NCI-H2171 treated with DMSO at 0.1 percent for 48 hours (cell line): ENCODE measurements around the gene LIMK2.

Source experiments
- DNase-seq: peaks from one replicate; lab custom pipeline; 2025; lab: John Stamatoyannopoulos, UW

LIMK2 gene

DNA sequence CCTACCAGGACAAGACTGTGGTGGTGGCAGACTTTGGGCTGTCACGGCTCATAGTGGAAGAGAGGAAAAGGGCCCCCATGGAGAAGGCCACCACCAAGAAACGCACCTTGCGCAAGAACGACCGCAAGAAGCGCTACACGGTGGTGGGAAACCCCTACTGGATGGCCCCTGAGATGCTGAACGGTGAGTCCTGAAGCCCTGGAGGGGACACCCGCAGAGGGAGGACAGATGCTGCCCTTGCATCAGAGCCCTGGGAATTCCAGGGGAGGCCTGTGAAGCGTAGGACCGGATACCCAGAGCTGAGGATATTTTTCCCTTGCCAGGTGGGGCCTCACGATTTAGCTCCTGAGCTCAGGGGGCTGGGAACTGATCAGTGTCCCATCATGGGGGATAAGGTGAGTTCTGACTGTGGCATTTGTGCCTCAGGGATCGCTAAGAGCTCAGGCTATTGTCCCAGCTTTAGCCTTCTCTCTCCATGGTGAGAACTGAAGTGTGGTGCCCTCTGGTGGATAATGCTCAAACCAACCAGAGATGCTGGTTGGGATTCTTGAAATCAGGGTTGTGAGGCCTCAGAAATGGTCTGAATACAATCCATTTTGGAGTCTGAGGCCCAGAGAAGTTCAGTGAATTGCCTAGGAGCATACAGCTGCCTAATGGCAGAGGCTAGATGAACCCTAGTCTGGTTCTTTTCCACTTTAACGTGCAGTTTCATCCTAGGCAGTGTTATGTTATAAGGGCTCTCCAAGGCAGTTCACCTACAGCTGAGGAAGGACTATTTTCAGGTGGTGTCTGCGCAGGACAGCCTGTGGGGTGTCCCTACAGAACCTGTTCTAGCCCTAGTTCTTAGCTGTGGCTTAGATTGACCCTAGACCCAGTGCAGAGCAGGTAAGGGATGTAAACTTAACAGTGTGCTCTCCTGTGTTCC, 60.7 kb downstream of the LIMK2 start:
- DNase-seq: peak; percentile 32

DNA sequence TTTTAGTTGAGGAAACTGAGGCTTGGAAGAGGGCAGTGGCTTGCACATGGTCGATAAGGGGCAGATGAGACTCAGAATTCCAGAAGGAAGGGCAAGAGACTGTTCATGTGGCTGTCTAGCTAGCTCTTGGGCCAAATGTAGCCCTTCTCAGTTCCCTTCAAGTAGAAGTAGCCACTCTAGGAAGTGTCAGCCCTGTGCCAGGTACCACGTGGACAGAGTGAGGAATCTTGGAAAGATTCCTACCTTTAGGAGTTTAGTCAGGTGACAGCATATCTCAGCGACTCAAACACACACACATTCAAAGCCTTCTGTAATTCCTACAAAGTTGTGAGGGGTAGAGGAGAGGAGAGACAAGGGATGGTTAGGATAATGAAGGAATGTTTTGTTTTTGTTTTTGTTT, 61.9 kb downstream of the LIMK2 start:
- DNase-seq: no peak

DNA sequence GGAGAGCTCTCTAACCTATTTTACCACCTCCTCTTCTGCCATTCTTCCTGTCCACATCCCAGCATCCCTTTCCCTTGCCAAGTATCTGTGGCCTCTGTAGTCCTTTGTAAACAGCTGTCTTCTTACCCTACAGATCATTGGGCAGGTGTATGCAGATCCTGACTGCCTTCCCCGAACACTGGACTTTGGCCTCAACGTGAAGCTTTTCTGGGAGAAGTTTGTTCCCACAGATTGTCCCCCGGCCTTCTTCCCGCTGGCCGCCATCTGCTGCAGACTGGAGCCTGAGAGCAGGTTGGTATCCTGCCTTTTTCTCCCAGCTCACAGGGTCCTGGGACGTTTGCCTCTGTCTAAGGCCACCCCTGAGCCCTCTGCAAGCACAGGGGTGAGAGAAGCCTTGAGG, 62.9 kb downstream of the LIMK2 start:
- DNase-seq: no peak

DNA sequence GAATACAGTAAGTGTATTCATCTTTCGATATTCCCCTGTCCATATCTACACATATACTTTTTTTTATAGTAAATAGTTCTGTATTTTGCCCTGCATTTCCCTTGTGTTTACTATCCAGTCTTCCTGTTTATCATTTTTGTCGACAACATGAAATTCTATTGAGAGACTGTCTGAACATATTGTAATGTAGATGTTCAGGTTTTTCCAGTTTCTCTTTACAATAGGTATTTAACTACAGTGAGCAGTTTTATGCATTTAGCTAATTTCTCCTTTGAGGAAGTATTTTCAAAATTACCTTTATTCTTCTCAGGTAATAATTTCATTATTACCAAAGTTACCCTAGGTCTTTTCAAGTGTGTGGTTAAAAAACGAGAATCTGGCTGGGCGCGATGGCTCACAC, 63.5 kb downstream of the LIMK2 start:
- DNase-seq: no peak

- DNase-seq: no peak
Observed at GRCh38 chr22:31276426-31277167, 64.5 kb downstream of the LIMK2 start.

- DNase-seq: no peak
Observed at GRCh38 chr22:31277741-31278140, 65.6 kb downstream of the LIMK2 start.

DNA sequence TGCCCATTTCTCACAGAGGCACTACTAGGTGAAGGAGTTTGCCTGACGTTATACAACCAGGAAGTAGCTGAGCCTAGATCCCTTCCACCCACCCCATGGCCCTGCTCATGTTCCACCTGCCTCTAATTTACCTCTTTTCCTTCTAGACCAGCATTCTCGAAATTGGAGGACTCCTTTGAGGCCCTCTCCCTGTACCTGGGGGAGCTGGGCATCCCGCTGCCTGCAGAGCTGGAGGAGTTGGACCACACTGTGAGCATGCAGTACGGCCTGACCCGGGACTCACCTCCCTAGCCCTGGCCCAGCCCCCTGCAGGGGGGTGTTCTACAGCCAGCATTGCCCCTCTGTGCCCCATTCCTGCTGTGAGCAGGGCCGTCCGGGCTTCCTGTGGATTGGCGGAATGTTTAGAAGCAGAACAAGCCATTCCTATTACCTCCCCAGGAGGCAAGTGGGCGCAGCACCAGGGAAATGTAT, 66.1 kb downstream of the LIMK2 start:
- DNase-seq: no peak

- DNase-seq: no peak
Observed at GRCh38 chr22:31278626-31279326, 66.7 kb downstream of the LIMK2 start.

GRCh38 chr22:31279327-31279669, 67.2 kb downstream of the LIMK2 start:
- DNase-seq: no peak

- DNase-seq: no peak
Observed at GRCh38 chr22:31279821-31280505, 67.9 kb downstream of the LIMK2 start.

- no peak for DNase-seq
Observed at GRCh38 chr22:31281733-31282132, 69.6 kb downstream of the LIMK2 start.

GRCh38 chr22:31282748-31283468, 70.8 kb downstream of the LIMK2 start:
- DNase-seq: no peak

- peak; percentile 98 for DNase-seq
Observed at GRCh38 chr22:31284281-31285155, 72.4 kb downstream of the LIMK2 start.

- no peak for DNase-seq
Observed at GRCh38 chr22:31286360-31287255, 74.5 kb downstream of the LIMK2 start.

DNA sequence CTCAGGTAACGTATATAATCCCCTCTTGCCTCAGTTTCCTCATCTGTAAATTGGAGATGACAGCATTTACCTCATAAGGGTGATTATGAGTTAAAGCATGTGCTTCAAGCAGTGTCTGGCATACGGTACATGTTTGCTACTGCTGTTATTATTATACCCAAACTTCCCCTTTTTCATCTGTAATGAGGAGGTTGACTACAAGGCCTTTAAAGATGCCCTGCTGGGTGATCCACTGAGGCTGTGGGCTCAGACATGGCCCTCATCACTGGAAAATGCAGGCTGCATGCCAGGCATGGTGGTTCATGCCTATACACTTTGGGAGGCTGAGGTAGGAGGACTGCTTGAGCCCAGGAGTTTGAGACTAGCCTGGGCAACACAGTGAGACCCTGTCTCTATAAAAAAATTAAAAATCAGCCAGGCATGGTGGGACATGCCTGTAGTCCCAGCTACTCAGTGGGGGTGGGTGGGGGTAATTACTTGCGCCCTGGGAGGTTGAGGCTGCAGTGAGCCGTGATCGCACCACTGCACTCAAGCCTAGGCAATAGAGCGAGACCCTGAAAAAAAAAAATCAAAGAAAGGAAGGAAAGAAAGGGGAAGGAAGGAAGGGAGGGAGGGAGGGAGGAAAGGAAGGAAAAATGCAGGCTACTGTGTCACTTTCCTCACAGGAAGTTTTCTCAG, 75.9 kb downstream of the LIMK2 start:
- DNase-seq: no peak

GRCh38 chr22:31288496-31289240, 76.6 kb downstream of the LIMK2 start:
- DNase-seq: no peak

GRCh38 chr22:31289344-31289743, 77.2 kb downstream of the LIMK2 start:
- DNase-seq: peak; percentile 69
